A673 (cell line): ENCODE data around the gene GRHPR.
"Not testable (repeated sequence)": the region's sequence is repeated elsewhere in the genome, so short reads cannot be mapped to it uniquely, and the experiment has no call there.

Experiments used
- CTCF ChIP-seq: fragments of 300-800, 200-600 bp; sonication (generic); conservative IDR thresholded peaks from 2 replicates; pipeline ENCODE4 v1.5.1; 2017; ENCODE audit warnings: low read depth, mild to moderate bottlenecking, antibody characterized with exemption, low read length, moderate library complexity, mixed read lengths
- EZH2 ChIP-seq: fragments of 200-600 bp; sonication (generic); IDR thresholded peaks from 2 replicates; pipeline ENCODE4 v1.6.1; 2017; ENCODE audit warnings: borderline replicate concordance, low read depth, mild to moderate bottlenecking, mixed read lengths, antibody characterized with exemption, low read length; ENCODE audit not compliant: poor library complexity, severe bottlenecking

GRCh38 chr9:37473982-37474381, 51.5 kb downstream of the GRHPR start:
- TF ChIP-seq EZH2, CTCF: not testable (repeated sequence)
